ENCODE measurements around the gene VWCE.
"Not testable (repeated sequence)": the region's sequence is repeated elsewhere in the genome, so short reads cannot be mapped to it uniquely, and the experiment has no call there.

DNA sequence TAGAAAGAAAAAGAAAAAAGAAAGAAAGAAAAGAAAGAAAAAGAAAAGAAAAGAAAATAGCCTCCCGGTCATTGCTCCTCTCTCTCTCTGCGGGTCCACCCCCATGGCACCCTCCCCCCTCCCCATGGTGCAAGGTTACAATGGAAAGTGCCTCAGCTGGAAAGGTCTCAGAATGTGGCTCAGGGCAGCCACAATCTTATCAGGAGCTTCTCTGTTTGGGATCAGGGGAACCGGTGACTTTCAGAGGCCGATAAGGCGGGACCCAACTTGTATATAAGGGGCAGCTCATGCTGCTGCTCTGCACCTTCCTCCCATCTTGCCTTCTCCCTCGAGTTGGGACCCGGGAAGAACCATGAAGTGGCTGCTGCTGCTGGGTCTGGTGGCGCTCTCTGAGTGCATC, 54.2 kb downstream of the VWCE start, which contains the start of gene PGA5:
- TF ChIP-seq, protein P1, sequence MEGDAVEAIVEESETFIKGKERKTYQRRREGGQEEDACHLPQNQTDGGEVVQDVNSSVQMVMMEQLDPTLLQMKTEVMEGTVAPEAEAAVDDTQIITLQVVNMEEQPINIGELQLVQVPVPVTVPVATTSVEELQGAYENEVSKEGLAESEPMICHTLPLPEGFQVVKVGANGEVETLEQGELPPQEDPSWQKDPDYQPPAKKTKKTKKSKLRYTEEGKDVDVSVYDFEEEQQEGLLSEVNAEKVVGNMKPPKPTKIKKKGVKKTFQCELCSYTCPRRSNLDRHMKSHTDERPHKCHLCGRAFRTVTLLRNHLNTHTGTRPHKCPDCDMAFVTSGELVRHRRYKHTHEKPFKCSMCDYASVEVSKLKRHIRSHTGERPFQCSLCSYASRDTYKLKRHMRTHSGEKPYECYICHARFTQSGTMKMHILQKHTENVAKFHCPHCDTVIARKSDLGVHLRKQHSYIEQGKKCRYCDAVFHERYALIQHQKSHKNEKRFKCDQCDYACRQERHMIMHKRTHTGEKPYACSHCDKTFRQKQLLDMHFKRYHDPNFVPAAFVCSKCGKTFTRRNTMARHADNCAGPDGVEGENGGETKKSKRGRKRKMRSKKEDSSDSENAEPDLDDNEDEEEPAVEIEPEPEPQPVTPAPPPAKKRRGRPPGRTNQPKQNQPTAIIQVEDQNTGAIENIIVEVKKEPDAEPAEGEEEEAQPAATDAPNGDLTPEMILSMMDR (conservative IDR thresholded peaks at IDR 0.05; ENCODE audit: low read length): not testable (repeated sequence)
- TF ChIP-seq EZH2phosphoT487 (IDR thresholded peaks at IDR 0.05; ENCODE audit: borderline replicate concordance, low read depth, low read length): not testable (repeated sequence)

Data from OCI-LY7 (cell line).